Renal cortex interstitium (tissue), 11 donors: ENCODE measurements around the gene CDK4. TPM values are rescaled to one million over a fixed set of nuclear protein-coding genes. Genes with fewer than 3 reads are reported as not detected.
"Not testable (repeated sequence)": the region's sequence is repeated elsewhere in the genome, so short reads cannot be mapped to it uniquely, and the experiment has no call there.

Source experiments
- DNase-seq, 11 donors: peaks; one replicate each; pipeline ENCODE4 v3.0.0-alpha.2; 2013; ENCODE audit warnings: low read depth in 9 of 11, low spot score in 4 of 11; ENCODE audit errors: extremely low read depth in 1 of 11
- polyA plus RNA-seq, 3 donors: library from polyadenylated mRNA; unstranded; fragments of 120-200 nt; gene quantifications; one replicate each; pipeline ENCODE4 v1.2.1, GENCODE V29; 2013; ENCODE audit not compliant: insufficient read length in 3 of 3

CDK4 gene
- polyA plus RNA-seq, 3 donors, result 218 to 260 (median 221) TPM

DNA sequence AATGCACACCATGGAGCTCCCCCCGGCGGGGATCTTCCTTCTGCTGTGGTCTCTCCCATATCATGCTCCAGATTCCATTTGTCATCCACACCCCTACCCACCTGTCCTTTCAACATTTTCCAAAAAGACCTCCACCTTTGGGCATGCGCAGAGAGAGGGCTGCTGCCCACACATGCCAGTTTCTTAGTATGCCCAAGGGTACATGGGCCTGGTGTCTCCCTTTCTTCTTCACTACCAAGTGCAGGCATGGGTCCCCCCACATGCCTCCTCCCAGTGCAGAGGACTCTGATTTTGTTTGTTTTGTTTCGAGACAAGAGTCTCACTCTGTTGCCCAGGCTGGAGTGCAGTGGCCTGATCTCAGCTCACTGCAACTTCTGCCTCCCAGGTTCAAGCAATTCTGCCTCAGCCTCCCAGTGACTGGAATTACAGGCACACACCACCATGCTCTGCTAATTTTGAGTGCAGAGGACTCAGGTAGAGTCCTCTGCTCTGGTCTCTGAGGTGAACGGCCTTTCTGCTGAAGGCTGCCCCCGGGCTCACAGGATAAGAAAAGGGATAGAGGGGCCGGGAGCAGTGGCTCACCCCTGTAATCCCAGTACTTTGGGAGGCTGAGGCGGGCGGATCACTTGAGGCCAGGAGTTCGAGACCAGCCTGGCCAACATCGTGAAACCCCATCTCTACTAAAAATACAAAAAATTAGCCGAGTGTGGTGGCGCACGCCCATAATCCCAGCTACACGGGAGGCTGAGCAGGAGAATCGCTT lies 30.1 kb downstream of the CDK4 start:
- DNase-seq, result not testable (repeated sequence)

GRCh38 chr12:57720606-57721595 lies 31.2 kb downstream of the CDK4 start:
- DNase-seq, result no peak

- DNase-seq, result no peak
Measured at GRCh38 chr12:57719777-57720605, 32.1 kb downstream of the CDK4 start.

- no peak for DNase-seq
Measured at GRCh38 chr12:57718641-57719528, 33.2 kb downstream of the CDK4 start.

DNA sequence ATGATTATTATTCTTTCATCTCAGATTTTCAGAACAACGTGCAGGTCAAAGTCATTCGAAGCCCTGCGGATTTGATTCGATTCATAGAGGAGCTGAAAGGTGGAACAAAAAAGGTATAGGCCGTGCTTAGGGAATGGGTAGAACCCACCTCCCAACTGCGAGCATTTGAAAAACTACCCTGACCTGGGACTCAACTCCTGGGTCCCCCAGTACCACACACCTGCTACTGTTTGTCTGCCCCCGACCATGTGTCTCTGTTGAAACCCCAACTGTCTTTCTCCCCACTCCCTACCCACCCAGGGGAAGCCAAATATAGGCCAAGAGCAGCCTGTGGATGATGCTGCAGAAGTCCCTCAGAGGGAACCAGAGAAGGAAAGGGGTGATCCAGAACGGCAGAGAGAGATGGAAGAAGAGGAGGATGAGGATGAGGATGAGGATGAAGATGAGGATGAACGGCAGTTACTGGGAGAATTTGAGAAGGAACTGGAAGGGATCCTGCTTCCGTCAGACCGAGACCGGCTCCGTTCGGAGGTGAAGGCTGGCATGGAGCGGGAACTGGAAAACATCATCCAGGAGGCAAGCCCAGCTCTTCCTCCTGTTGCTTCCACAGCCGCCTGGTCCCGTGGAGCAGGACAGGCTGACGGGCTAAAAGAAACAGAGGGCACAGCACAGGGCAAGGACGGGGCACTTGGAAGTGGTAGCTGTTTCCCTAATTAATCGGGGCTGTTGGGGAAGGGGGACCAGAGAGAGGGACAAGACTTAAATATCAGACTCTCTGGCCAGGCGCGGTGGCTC lies 34.1 kb downstream of the CDK4 start:
- DNase-seq, result no peak

DNA sequence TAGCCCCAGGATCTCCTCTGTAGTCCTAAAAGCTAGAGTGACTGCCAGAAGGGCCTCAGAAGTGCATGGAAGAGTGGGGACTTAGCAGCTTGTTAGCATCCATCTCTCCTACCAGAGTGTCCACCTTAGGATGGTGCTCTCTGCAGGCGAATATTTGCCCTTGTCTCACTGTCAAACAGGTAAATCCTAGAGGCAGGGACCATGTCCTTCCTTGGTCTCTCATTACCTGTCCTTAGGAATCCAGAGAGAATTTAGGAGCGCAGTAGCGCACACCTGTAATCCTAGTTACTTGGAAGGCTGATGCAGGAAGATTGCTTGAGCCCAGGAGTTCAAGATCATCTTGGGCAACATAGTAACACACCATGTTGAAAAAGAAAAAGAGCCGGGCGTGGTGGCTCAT lies 35.0 kb downstream of the CDK4 start:
- no peak for DNase-seq

DNA sequence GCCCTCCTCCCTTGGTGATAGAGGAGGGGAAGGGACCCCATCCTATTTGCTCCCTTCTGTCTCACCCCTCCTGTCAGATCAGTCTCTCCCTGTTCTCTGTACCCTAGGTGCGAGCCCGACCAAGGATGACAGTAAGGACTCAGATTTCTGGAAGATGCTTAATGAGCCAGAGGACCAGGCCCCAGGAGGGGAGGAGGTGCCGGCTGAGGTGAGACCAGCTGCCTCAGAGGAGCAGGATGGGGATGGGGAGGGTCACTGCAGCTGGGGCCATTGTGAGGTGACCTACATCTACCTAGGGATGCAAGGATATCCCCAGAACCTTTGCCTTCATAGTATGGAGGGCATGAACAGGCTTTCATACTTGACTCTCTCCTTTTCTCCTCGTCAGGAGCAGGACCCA lies 35.8 kb downstream of the CDK4 start:
- no peak for DNase-seq

GRCh38 chr12:57715786-57716185 lies 36.3 kb downstream of the CDK4 start:
- DNase-seq, result no peak

DNA sequence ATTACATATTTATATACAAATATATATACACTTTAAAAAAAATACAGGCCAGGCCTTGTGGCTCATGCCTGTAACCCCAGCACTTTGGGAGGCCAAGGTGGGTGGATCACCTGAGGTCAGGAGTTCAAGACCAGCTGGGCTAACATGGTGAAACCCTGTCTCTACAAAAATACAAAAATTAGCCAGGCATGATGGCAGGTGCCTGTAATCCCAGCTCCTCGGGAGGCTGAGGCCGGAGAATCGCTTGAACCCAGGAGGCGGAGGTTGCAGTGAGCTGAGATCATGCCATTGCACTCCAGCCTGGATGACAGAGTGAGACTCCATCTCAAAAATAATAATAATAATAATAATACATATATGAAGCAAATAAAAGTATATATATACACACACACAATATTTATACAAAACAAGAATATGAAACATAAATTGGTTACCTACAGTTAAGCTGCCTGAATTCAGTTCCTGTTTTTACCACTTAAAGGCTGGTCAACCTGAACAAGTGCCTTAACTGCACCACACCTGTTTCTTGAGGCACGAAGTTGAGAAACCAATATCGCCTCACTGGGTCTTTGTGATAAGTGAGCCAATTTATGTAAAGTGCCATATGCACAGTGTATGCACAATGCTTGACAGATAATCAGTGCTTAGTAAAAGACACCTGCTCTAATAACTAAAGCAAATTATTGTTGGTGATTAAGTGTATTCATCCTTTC lies 36.9 kb downstream of the CDK4 start:
- not testable (repeated sequence) for DNase-seq

DNA sequence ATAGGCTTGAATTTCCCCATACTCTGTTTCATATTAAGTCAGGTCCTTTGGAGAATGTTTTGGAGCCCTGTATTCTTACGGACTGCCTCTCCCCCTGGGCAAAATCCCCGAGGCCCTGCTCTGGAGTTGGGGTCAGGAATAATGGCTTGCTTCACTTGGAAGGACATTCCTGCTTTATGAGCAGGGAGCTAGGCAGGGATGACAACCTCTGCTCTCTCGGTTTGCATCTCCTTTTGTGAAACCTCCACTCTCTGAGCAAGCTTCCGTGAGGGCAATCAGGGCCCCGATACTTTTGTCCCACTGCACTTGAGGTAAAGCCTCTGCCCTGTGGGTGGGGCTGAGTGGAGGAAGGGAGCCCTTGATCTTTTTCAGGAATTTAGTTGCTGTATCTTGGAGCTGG lies 38.9 kb downstream of the CDK4 start:
- no peak for DNase-seq

GRCh38 chr12:57712701-57713100 lies 39.4 kb downstream of the CDK4 start:
- DNase-seq, result no peak

DNA sequence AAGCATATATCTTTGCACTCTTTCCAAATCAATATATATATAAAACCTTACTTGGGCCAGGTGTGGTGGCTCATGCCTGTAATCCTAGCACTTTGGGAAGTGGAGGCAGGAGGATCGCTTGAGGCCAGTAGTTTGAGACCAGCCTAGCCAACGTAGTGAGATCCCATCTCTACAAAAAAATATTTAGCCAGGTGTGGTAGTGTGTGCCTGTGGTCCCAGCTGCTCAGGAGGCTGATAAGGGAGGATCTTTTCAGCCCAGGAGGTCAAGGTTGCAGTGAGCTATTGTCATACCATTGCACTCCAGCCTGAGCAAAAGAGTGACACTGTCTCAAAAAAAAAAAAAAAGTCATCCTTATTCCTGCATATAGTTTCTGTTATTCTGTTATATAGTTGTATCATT lies 43.8 kb downstream of the CDK4 start:
- no peak for DNase-seq

GRCh38 chr12:57707250-57707649 lies 44.9 kb downstream of the CDK4 start:
- DNase-seq, result no peak

DNA sequence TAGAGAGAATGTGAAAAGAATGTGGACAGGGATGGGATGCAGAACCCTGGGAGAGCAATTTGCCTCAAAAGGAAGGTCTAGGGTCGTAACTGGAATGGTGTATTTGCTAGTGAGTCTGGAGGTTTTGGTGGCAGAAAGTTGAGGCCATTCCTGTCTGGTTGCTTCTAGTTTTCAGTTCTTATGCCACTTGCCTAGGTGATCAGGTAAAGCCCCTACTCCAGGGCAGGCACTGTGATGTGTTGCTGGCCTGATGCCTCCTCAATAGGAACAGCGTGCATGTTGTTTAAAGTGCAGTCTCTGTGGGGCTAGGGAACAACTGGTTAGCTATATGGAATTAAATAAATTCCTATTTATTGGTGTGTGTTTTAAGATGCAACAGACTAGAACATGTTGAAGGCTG lies 51.8 kb downstream of the CDK4 start:
- DNase-seq, result no peak

- DNase-seq, result no peak
Measured at GRCh38 chr12:57698414-57698813, 53.7 kb downstream of the CDK4 start.
